Endothelial cell of umbilical vein (primary cell): ENCODE results near the gene PGS1. TPM values are rescaled to one million over a fixed set of nuclear protein-coding genes. Genes with fewer than 3 reads are reported as not detected.

Experiments used
- BruUV-seq: library from RNA; stranded (reverse); fragments of 400-500 nt; replicated peaks from 2 replicates; lab custom pipeline; 2021; lab: Mats Ljungman, UMichigan
- CTCF ChIA-PET: fragments of 300-600, 350-600 bp; sonication (Branson Sonifier 250); formaldehyde crosslinking; loops from one replicate; lab custom pipeline; 2021; ENCODE audit warnings: antibody characterized with exemption, inconsistent platforms; lab: Charles Lee
- POLR2A ChIA-PET: fragments of 300-600, 350-600 bp; sonication (Branson Sonifier 250); formaldehyde crosslinking; loops from one replicate; lab custom pipeline; 2021; ENCODE audit warnings: antibody characterized with exemption, inconsistent platforms; lab: Charles Lee
- DNase-seq: peaks from one replicate; pipeline ENCODE4 v3.0.0-alpha.2; 2011; ENCODE audit warnings: low read depth, low spot score
- FAIRE-seq: peaks from 2 replicates; lab custom pipeline; 2011; peaks lifted over from hg19 to GRCh38; lab: Jason Lieb, UNC
- H2AFZ ChIP-seq: 2 replicates; pipeline ENCODE4 v1.6.0; 2012; ENCODE audit warnings: low read depth, low read length, control low read depth, inconsistent platforms
- H3K27ac ChIP-seq: 2 replicates; pipeline ENCODE4 v1.5.1; 2011; ENCODE audit warnings: low read depth, mild to moderate bottlenecking, control low read depth, low read length, moderate library complexity; ENCODE audit not compliant: insufficient read depth
- H3K27me3 ChIP-seq, 2 experiments: 2 replicates each; pipeline versions ENCODE4 v1.6.0 to v1.6.1; 2011; ENCODE audit warnings: low read length in 2 of 2, mixed read lengths in 1 of 2; ENCODE audit not compliant: control insufficient read depth in 2 of 2, insufficient read depth in 2 of 2
- H3K36me3 ChIP-seq, 2 experiments: 2 replicates in 1 of 2; 3 replicates in 1 of 2; pipeline ENCODE4 v1.5.1; 2011; ENCODE audit warnings: low read length in 2 of 2, mild to moderate bottlenecking in 1 of 2, moderate library complexity in 1 of 2; ENCODE audit not compliant: control insufficient read depth in 2 of 2, insufficient read depth in 2 of 2; ENCODE audit errors: extremely low read depth in 1 of 2
- H3K4me1 ChIP-seq: 3 replicates; pipeline ENCODE4 v1.5.1; 2011; ENCODE audit warnings: mild to moderate bottlenecking, low read length; ENCODE audit not compliant: control insufficient read depth, insufficient read depth; ENCODE audit errors: extremely low read depth
- H3K4me2 ChIP-seq: 2 replicates; pipeline ENCODE4 v1.6.1; 2011; ENCODE audit warnings: low read length, control low read depth, mixed read lengths; ENCODE audit not compliant: insufficient read depth
- H3K4me3 ChIP-seq, 3 experiments: fragments of 200-600 bp in 1 of 3; sonication (generic), shearing (Covaris generic) in 1 of 3; replicated peaks in 1 of 3; 2 replicates each; pipeline ENCODE4 v1.5.1; 2011 to 2016; ENCODE audit warnings: control low read depth in 3 of 3, low read length in 3 of 3, mild to moderate bottlenecking in 2 of 3, inconsistent platforms in 1 of 3, low read depth in 1 of 3, moderate library complexity in 1 of 3; ENCODE audit not compliant: insufficient read depth in 1 of 3
- H3K79me2 ChIP-seq: 2 replicates; pipeline ENCODE4 v1.6.0; 2012; ENCODE audit warnings: low read length, inconsistent platforms; ENCODE audit not compliant: control insufficient read depth, insufficient read depth
- H3K9ac ChIP-seq: replicated peaks from 2 replicates; pipeline ENCODE3; 2011; ENCODE audit warnings: low read length, control low read depth; ENCODE audit not compliant: insufficient read depth; ENCODE audit errors: extremely low read depth
- H3K9me1 ChIP-seq: replicated peaks from 3 replicates; pipeline ENCODE4 v1.6.0; 2011; ENCODE audit warnings: mild to moderate bottlenecking, low read length; ENCODE audit not compliant: control insufficient read depth, insufficient read depth; ENCODE audit errors: extremely low read depth
- H3K9me3 ChIP-seq: replicated peaks from 2 replicates; pipeline ENCODE4 v1.5.1; 2012; ENCODE audit warnings: low read length, inconsistent platforms; ENCODE audit not compliant: control insufficient read depth, insufficient read depth
- H4K20me1 ChIP-seq: replicated peaks from 2 replicates; pipeline ENCODE3; 2011; ENCODE audit warnings: mild to moderate bottlenecking, low read length; ENCODE audit not compliant: control insufficient read depth, insufficient read depth; ENCODE audit errors: extremely low read depth
- EZH2 ChIP-seq: IDR thresholded peaks from 2 replicates; pipeline ENCODE4 v1.6.1; 2012; ENCODE audit warnings: borderline replicate concordance, low read depth, mild to moderate bottlenecking, moderate library complexity, low read length, inconsistent platforms; ENCODE audit not compliant: severe bottlenecking
- FOS ChIP-seq: IDR thresholded peaks from 2 replicates; pipeline ENCODE4 v1.6.1; 2011; ENCODE audit warnings: mild to moderate bottlenecking, low read length, moderate library complexity, borderline replicate concordance; ENCODE audit not compliant: insufficient read depth
- GATA2 ChIP-seq: IDR thresholded peaks from 2 replicates; pipeline ENCODE4 v1.7.0; 2011; ENCODE audit warnings: low read depth, mild to moderate bottlenecking, moderate library complexity, mixed read lengths, low read length; ENCODE audit not compliant: insufficient read length, insufficient read depth
- JUN ChIP-seq: IDR thresholded peaks from 2 replicates; pipeline ENCODE4 v1.6.1; 2011; ENCODE audit warnings: borderline replicate concordance, low read depth; ENCODE audit not compliant: insufficient read length, insufficient read depth
- MYC ChIP-seq: IDR thresholded peaks from one replicate; pipeline ENCODE4 v1.6.1; 2011; ENCODE audit warnings: mild to moderate bottlenecking, low read depth, low read length
- POLR2A ChIP-seq: IDR thresholded peaks from 2 replicates; pipeline ENCODE4 v1.6.1; 2012; ENCODE audit warnings: low read depth, mild to moderate bottlenecking, control low read depth, low read length
- POLR2AphosphoS5 ChIP-seq: IDR thresholded peaks from 2 replicates; pipeline ENCODE4 v1.6.1; 2012; ENCODE audit warnings: low read depth, mild to moderate bottlenecking, control low read depth, low read length, moderate library complexity; ENCODE audit not compliant: insufficient read depth
- dilution Hi-C: fragments of 300-500 bp; cut with MboI; formaldehyde crosslinking; loops from one replicate; pipeline ENCODE4 v1.15.0; 2019; ENCODE audit warnings: low sequenced_read_pairs; ENCODE audit not compliant: extremely low pct_ligation_motif_present
- intact Hi-C: fragments of 100-400 bp; cut with micrococcal nuclease; formaldehyde crosslinking; loops from one replicate; pipeline ENCODE4 v1.10.0; 2022
- polyA plus RNA-seq, 4 experiments: library from polyadenylated mRNA; depleted of rRNA in 3 of 4; stranded (reverse) in 3 of 4; unstranded in 1 of 4; fragments of >200 nt; gene quantifications; 2 replicates each; pipeline versions ENCODE4 v1.2.1 to v1.2.3, GENCODE V29; 2011 to 2012; ENCODE audit warnings: missing spikeins in 1 of 4
- total RNA-seq: library from RNA; stranded (reverse); gene quantifications from 2 replicates; pipeline ENCODE4 v1.2.3, GENCODE V29; 2021
- TF ChIP-seq, protein P1 (sequence below): IDR thresholded peaks from 2 replicates; pipeline ENCODE4 v1.6.1; 2011; ENCODE audit not compliant: insufficient read depth, insufficient read length
- TF ChIP-seq, protein P2 (sequence below), 2 donors: IDR thresholded peaks; 1 replicate in 1 of 2; 2 replicates in 1 of 2; pipeline ENCODE4 v1.5.1; 2011; ENCODE audit warnings: low read length in 2 of 2, mild to moderate bottlenecking in 2 of 2, moderate library complexity in 2 of 2, control low read depth in 1 of 2, inconsistent platforms in 1 of 2, low read depth in 1 of 2; ENCODE audit not compliant: insufficient read depth in 1 of 2; ENCODE audit errors: extremely low read depth in 1 of 2

The PGS1 gene
- total and polyA plus RNA-seq, 2 donors (not counting 3 experiments of a cell fraction or from before 2014, with no cell fraction given) = 50.8 to 66.0 TPM

DNA sequence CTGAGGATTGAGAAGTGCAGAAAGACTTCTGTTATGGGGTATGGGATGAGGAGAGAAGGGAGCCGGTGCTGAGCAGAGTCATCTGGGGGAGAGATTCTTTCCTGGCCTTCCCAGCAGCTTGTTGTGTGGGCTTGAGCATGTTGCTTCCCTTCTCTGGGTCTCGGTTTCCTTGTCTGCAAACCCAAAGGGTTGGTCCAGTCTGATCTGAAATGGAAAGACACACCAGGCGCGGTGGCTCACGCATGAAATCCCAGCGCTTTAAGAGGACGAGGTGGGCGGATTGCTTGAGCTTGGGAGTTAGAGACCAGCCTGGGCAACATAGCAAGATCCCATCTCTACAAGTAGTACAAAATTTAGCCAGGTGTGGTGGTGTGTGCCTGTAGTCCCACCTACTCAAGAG is 24.6 kb upstream of the PGS1 start:
- CTCF ChIA-PET = interaction anchor here (1.0 kb wide), 1 partner anchor 63 kb away, joined by 3 read pairs; no protein-coding TSS in a partner anchor
- H3K27ac ChIP-seq = peak overlapping the region; percentile 84
- no peaks in the 10 kb centered on the region for H3K9me1 ChIP-seq
- FAIRE-seq (peak; percentile 35), DNase-seq (no peak)
- peaks cover 20% of the 10 kb centered on the region for H3K79me2 ChIP-seq
- H3K27me3 ChIP-seq = no peaks in the 10 kb centered on the region
- no peaks in the 10 kb centered on the region for H4K20me1 ChIP-seq
- no peaks in the 10 kb centered on the region for H3K9me3 ChIP-seq
- TF ChIP-seq FOS (no peak), EZH2 (no peak), POLR2A (no peak), MYC (no peak), GATA2 (no peak), POLR2AphosphoS5 (no peak), JUN (no peak)
- TF ChIP-seq, protein P1, sequence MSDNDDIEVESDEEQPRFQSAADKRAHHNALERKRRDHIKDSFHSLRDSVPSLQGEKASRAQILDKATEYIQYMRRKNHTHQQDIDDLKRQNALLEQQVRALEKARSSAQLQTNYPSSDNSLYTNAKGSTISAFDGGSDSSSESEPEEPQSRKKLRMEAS = no peak
- TF ChIP-seq, protein P2, sequence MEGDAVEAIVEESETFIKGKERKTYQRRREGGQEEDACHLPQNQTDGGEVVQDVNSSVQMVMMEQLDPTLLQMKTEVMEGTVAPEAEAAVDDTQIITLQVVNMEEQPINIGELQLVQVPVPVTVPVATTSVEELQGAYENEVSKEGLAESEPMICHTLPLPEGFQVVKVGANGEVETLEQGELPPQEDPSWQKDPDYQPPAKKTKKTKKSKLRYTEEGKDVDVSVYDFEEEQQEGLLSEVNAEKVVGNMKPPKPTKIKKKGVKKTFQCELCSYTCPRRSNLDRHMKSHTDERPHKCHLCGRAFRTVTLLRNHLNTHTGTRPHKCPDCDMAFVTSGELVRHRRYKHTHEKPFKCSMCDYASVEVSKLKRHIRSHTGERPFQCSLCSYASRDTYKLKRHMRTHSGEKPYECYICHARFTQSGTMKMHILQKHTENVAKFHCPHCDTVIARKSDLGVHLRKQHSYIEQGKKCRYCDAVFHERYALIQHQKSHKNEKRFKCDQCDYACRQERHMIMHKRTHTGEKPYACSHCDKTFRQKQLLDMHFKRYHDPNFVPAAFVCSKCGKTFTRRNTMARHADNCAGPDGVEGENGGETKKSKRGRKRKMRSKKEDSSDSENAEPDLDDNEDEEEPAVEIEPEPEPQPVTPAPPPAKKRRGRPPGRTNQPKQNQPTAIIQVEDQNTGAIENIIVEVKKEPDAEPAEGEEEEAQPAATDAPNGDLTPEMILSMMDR (IDR thresholded peaks at IDR 0.05; ENCODE audit: extremely low read depth in 1 of 2, insufficient read depth in 1 of 2, low read depth in 1 of 2, low read length in 2 of 2) = no peak
- H3K36me3 ChIP-seq = peaks cover 3 to 9% of the 10 kb centered on the region in 2 experiments
- H3K4me3 ChIP-seq = no peak overlapping the region
- H3K4me1 ChIP-seq = peaks cover 52% of the 10 kb centered on the region
- H3K4me2 ChIP-seq = peak overlapping the region; percentile 7
- dilution Hi-C loops (no loop called here), intact Hi-C loops (no loop called here)
- peak overlapping the region; percentile 59 for H3K9ac ChIP-seq
- H2AFZ ChIP-seq = no peak overlapping the region
- POLR2A ChIA-PET = interaction anchor here (0.6 to 0.7 kb wide), 3 partner anchors 10 to 106 kb away, joined by 3 to 11 read pairs (median 5); no protein-coding TSS in a partner anchor
- no TSS peak for BruUV-seq
